ENCODE results near the gene RPAP2.
"Not testable (repeated sequence)": the region's sequence is repeated elsewhere in the genome, so short reads cannot be mapped to it uniquely, and the experiment has no call there.

Gene RPAP2

GRCh38 chr1:92323473-92324453 lies 24.9 kb downstream of the RPAP2 start:
- peak in 1 of 2 donors; percentile 39 for DNase-seq

GRCh38 chr1:92324784-92325183 lies 25.9 kb downstream of the RPAP2 start:
- no peak for DNase-seq

GRCh38 chr1:92326681-92327080 lies 27.8 kb downstream of the RPAP2 start:
- DNase-seq, result no peak

GRCh38 chr1:92327794-92328193 lies 28.9 kb downstream of the RPAP2 start:
- no peak for DNase-seq

GRCh38 chr1:92329347-92330129 lies 30.7 kb downstream of the RPAP2 start:
- DNase-seq, result no peak

GRCh38 chr1:92333668-92334067 lies 34.8 kb downstream of the RPAP2 start:
- DNase-seq, result no peak

GRCh38 chr1:92340154-92340553 lies 41.3 kb downstream of the RPAP2 start:
- DNase-seq, result no peak

GRCh38 chr1:92342401-92342800 lies 43.5 kb downstream of the RPAP2 start:
- DNase-seq, result no peak

- no peak for DNase-seq
Observed at GRCh38 chr1:92343061-92343460, 44.2 kb downstream of the RPAP2 start.

GRCh38 chr1:92346866-92347640 lies 48.2 kb downstream of the RPAP2 start:
- no peak for DNase-seq

- no peak for DNase-seq
Observed at GRCh38 chr1:92352856-92353255, 54.0 kb downstream of the RPAP2 start.

GRCh38 chr1:92354259-92354658 lies 55.4 kb downstream of the RPAP2 start:
- no peak for DNase-seq

GRCh38 chr1:92356956-92357355 lies 58.1 kb downstream of the RPAP2 start:
- DNase-seq, result no peak

- not testable (repeated sequence) for DNase-seq
Observed at GRCh38 chr1:92359382-92359781, 60.5 kb downstream of the RPAP2 start.

GRCh38 chr1:92359986-92360385 lies 61.1 kb downstream of the RPAP2 start:
- DNase-seq, result no peak

- no peak for DNase-seq
Observed at GRCh38 chr1:92362970-92363369, 64.1 kb downstream of the RPAP2 start.

- DNase-seq, result no peak
Observed at GRCh38 chr1:92363401-92363800, 64.5 kb downstream of the RPAP2 start.

- DNase-seq, result peak in 1 of 2 donors; percentile 23
Observed at GRCh38 chr1:92365378-92366039, 66.7 kb downstream of the RPAP2 start.

- peak in 1 of 2 donors; percentile 16 for DNase-seq
Observed at GRCh38 chr1:92366040-92366395, 67.2 kb downstream of the RPAP2 start.

- peak in 1 of 2 donors; percentile 9 for DNase-seq
Observed at GRCh38 chr1:92367496-92367895, 68.6 kb downstream of the RPAP2 start.

- DNase-seq, result no peak
Observed at GRCh38 chr1:92372164-92372563, 73.3 kb downstream of the RPAP2 start.

GRCh38 chr1:92374223-92374622 lies 75.4 kb downstream of the RPAP2 start:
- no peak for DNase-seq
